Smooth muscle cell of the umbilical artery (primary cell): ENCODE measurements around the gene CARS1. TPM values are rescaled to one million over a fixed set of nuclear protein-coding genes. Genes with fewer than 3 reads are reported as not detected.

Experiments
- total RNA-seq: library from RNA; depleted of rRNA; stranded (reverse); fragments of >200 nt; gene quantifications from 2 replicates; pipeline ENCODE4 v1.2.3, GENCODE V29; 2014

The CARS1 gene
- total RNA-seq: 85.7 and 87.9 TPM in 2 replicates

DNA sequence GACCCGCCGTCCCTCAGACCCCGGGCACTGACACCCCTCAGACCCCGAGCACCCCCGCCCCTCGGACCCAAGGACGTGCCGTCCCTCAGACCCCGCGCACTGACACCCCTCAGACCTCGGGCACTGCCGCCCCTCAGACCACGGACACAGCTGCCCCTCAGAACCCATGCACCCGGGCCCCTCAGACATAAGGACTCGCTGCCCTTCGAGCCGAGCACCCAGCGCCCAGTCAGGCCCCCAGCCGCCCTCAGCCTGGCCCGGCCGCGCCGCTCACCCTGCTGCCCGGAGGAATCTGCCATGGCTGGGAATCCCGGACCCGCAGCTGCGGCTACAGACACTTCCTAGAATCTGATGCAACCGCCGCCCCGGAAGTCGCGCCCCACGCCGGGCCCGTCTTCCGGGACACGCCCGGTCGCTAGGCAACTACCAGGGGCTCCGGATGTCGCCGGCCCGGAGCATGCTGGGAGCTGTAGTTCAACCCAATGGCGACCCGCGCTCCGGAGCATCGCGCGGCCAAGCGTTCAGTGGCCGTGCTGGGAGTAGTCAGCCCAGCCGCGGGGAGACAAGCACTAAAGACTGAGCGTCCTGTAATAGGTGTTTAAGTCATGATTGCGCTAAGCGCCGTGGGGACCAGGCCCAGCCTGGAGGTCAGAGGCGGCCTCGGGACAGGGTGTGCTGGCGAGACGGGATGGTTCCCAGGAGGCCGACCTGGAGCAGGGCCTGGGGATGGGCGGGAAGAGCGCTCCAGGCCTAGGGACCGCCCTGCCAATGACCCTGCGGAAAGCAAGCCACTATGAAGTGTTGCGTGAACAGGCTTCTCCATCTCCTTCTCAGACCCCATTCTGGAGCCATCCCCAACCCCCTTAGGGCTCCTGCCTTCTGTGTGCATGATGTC lies at the start of gene CARS1:
TSS of gene CARS1 (minus strand) at position 355 of the 895 bp plus-strand sequence. CDS start at position 299, 56 bp downstream.

DNA sequence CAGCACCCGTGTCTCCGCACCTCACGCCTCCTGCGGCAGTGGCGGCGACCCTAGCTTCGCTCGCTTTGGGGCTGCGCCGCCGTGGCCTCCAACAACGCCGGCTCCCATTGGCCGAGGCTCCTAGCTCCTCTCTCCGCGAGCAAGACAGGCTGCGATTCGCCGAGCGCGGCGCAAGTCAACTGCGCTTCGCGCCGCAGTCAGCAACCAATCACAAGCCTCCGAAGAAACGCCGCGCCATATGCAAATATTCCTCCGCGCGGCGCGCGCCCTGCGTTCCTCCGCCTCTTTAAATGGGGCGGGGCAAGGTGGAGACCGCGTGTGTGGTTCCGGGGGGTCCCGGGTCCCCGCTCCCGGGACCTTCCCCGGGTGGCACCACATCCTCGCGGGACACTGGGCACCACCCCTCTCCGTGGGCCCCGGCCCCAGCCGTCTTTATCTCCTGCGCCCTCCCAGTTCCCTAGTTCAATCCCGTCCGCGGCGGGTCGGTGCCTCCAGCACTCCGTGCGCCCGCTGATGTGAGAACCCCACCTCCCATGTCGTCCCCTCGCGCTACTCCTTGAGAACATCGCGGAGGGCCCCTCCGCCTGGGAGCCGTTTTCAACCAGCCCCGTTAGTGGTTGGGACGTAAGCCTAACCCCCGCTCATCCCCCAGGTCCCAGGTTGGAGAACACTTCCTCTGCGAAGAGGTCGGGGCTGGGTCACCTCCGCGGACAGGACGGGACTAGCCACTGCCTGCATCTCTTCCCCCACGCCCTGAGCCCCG lies 64.8 kb downstream of the CARS1 start, which contains the start of gene NAP1L4:
TSS of gene NAP1L4 (minus strand) at position 96 of the 763 bp plus-strand sequence. CDS start 13,109 bp downstream, outside the sequence.

Other genes with a start within 250 kb of the CARS1 start
- gene CDKN1C, start 171.6 kb downstream of the CARS1 start, total RNA-seq: 4.8 and 12.5 TPM in 2 replicates
- 5.0 and 13.2 TPM in 2 replicates for gene PHLDA2, start 128.0 kb downstream of the CARS1 start, total RNA-seq
- gene NAP1L4, start 65.1 kb downstream of the CARS1 start, total RNA-seq: 91.5 and 149 TPM in 2 replicates
- gene OSBPL5, start 107.9 kb upstream of the CARS1 start, total RNA-seq: 26.4 and 38.6 TPM in 2 replicates
- gene MRGPRG, start 161.4 kb upstream of the CARS1 start, total RNA-seq: not detected in 2 replicates
- not detected in 2 replicates for gene MRGPRE, start 175.0 kb upstream of the CARS1 start, total RNA-seq